K562 (cell line): Measurements from ENCODE around the gene TFCP2. TPM values are rescaled to one million over a fixed set of nuclear protein-coding genes. Genes with fewer than 3 reads are reported as not detected.
A peak's percentile ranks its signal among the peaks of the same experiment; 100 is the strongest.

ENCODE experiments used
- CBX1 ChIP-seq: sonication (generic); IDR thresholded peaks from 2 replicates; pipeline ENCODE4 v1.6.1; 2016; ENCODE audit warnings: antibody characterized with exemption, low read depth, mild to moderate bottlenecking
- GATAD2A ChIP-seq: fragments of 450-650 bp; IDR thresholded peaks from 2 replicates; pipeline ENCODE4 v1.6.1; 2017
- NEUROD1 ChIP-seq: fragments of 150-350 bp; IDR thresholded peaks from 2 replicates; pipeline ENCODE4 v1.6.1; 2014; ENCODE audit warnings: borderline replicate concordance, low read length, low read depth; ENCODE audit not compliant: partially characterized antibody
- RBFOX2 ChIP-seq: fragments of 200-400 bp; formaldehyde crosslinking; IDR thresholded peaks from 2 replicates; pipeline ENCODE4 v1.6.1; 2017; ENCODE audit warnings: low read depth, mild to moderate bottlenecking, low read length, moderate library complexity
- SAFB ChIP-seq: fragments of 200-400 bp; formaldehyde crosslinking; IDR thresholded peaks from 2 replicates; pipeline ENCODE4 v1.6.1; 2017; ENCODE audit warnings: low read depth, low read length, borderline replicate concordance
- SMARCB1 ChIP-seq: IDR thresholded peaks from 2 replicates; pipeline ENCODE4 v1.6.1; 2011; ENCODE audit warnings: improper control_type of control experiment, low read depth; ENCODE audit not compliant: insufficient read length
- ZFX ChIP-seq: sonication (generic); formaldehyde crosslinking; IDR thresholded peaks from 2 replicates; pipeline ENCODE4 v1.8.0; 2022; ENCODE audit warnings: mild to moderate bottlenecking, missing genetic modification reagents, moderate library complexity
- ZNF79 ChIP-seq: fragments of 250-450 bp; sonication (Bioruptor Pico); IDR thresholded peaks from 2 replicates; pipeline ENCODE4 v1.4.0; 2020; ENCODE audit warnings: low read depth, mild to moderate bottlenecking, moderate library complexity
- polyA plus RNA-seq, 8 experiments: library from polyadenylated mRNA; depleted of rRNA in 4 of 8; stranded (reverse) in 5 of 8; unstranded in 3 of 8; fragments of >200 nt; fragmentation: Nextera tagmentation in 2 of 8; fragmentation: Illumina TruSeq in 1 of 8; extraction: Ambion mirVana in 2 of 8; extraction: Trizol in 1 of 8; gene quantifications; 2 replicates each; pipeline versions ENCODE4 v1.2.1 to v1.2.3, GENCODE V29; 2011 to 2014; ENCODE audit warnings: inconsistent platforms in 1 of 8, missing spikeins in 1 of 8
- total RNA-seq, 7 experiments: library from RNA; depleted of rRNA in 6 of 7; stranded (reverse); fragments of >200 nt in 6 of 7; fragmentation: Illumina TruSeq in 2 of 7; extraction: Trizol in 2 of 7; gene quantifications; 2 replicates each; pipeline versions ENCODE4 v1.2.1 to v1.2.3, GENCODE V29; 2011 to 2021; ENCODE audit warnings: low replicate concordance in 1 of 7
- TF ChIP-seq, protein P1 (sequence below), 2 experiments: IDR thresholded peaks; 2 replicates each; pipeline ENCODE4 v1.6.1; 2012; ENCODE audit warnings: improper control_type of control experiment in 2 of 2, low read depth in 2 of 2, low read length in 2 of 2, borderline replicate concordance in 1 of 2
- TF ChIP-seq, protein P2 (sequence below): conservative IDR thresholded peaks from 2 replicates; pipeline ENCODE4 v1.6.1; 2011; ENCODE audit warnings: low read depth, mild to moderate bottlenecking, low read length; ENCODE audit not compliant: control insufficient read depth
- TF ChIP-seq, protein P3 (sequence below): fragments of 250-450 bp; sonication (Bioruptor Pico); IDR thresholded peaks from 2 replicates; pipeline ENCODE4 v1.8.0; 2022; ENCODE audit warnings: inconsistent platforms, mild to moderate bottlenecking, moderate library complexity, borderline replicate concordance
- TF ChIP-seq, protein P4 (sequence below): fragments of 450-650 bp; conservative IDR thresholded peaks from 2 replicates; pipeline ENCODE4 v1.6.1; 2016; ENCODE audit warnings: missing genetic modification characterization, low read depth, mild to moderate bottlenecking, control low read depth, missing compliant biosample characterization
- TF ChIP-seq, protein P5 (sequence below): sonication (generic); formaldehyde crosslinking; IDR thresholded peaks from 2 replicates; pipeline ENCODE4 v1.8.0; 2022; ENCODE audit warnings: missing genetic modification reagents, mild to moderate bottlenecking, moderate library complexity, borderline replicate concordance
- TF ChIP-seq, protein P6 (sequence below): fragments of 150-350 bp; IDR thresholded peaks from 2 replicates; pipeline ENCODE4 v1.6.1; 2014; ENCODE audit warnings: low read depth, mild to moderate bottlenecking, low read length, borderline replicate concordance

TFCP2 gene
- total and polyA plus RNA-seq, 9 of the 15 experiments (the other 6 are each of a cell fraction or from before 2014, with no cell fraction given) = 8.0 to 38.9 (median 19.3) TPM

DNA sequence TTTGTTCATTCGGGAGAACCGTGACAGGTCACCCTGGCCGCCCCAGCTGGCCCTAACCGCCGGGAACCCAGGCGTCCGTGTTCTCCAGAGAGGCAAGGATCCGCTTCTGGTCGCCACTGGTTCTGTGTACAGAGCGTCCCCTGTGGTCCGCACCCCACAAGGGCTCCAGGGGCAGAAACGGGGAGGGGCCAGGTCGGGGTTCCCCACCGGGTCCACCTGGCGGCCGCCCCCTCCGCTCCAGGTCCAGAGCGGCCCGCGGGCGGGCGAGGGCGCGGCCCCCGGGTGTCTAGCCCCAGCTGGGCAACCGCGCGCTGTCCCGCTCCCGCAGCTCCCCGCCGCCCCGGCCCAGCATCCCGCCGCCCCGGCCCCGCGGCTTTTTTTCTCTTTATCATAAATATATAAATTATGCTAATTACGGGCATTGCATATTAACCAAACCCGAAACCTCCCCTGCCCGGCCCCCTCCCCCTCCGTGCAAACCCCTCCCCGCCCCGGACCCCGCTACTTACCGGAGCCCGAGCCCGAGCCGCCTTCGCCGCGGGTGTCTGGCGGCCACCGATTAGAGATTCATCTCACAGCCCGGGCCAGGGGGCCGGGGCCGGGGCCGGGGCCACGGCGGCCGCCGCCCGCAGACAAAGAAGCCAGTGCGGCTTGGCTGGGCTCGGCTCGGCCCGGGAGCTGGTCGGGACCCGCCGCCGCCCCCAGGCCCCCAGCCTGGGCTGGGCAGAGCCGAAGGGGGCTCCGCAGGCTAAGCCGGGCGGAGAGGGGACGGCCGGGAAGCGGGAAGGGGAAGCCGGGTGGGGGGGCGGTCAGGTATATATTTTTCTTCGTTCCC, 44.4 kb upstream of the TFCP2 start (continued):
- TF ChIP-seq NEUROD1 = no peak
- TF ChIP-seq, protein P1, sequence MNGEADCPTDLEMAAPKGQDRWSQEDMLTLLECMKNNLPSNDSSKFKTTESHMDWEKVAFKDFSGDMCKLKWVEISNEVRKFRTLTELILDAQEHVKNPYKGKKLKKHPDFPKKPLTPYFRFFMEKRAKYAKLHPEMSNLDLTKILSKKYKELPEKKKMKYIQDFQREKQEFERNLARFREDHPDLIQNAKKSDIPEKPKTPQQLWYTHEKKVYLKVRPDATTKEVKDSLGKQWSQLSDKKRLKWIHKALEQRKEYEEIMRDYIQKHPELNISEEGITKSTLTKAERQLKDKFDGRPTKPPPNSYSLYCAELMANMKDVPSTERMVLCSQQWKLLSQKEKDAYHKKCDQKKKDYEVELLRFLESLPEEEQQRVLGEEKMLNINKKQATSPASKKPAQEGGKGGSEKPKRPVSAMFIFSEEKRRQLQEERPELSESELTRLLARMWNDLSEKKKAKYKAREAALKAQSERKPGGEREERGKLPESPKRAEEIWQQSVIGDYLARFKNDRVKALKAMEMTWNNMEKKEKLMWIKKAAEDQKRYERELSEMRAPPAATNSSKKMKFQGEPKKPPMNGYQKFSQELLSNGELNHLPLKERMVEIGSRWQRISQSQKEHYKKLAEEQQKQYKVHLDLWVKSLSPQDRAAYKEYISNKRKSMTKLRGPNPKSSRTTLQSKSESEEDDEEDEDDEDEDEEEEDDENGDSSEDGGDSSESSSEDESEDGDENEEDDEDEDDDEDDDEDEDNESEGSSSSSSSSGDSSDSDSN (IDR thresholded peaks at IDR 0.05; ENCODE audit: borderline replicate concordance in 1 of 2, low read depth in 2 of 2, low read length in 2 of 2) = peak; percentile 37 to 61; a peak in 3 of 4 replicates
- TF ChIP-seq, protein P2, sequence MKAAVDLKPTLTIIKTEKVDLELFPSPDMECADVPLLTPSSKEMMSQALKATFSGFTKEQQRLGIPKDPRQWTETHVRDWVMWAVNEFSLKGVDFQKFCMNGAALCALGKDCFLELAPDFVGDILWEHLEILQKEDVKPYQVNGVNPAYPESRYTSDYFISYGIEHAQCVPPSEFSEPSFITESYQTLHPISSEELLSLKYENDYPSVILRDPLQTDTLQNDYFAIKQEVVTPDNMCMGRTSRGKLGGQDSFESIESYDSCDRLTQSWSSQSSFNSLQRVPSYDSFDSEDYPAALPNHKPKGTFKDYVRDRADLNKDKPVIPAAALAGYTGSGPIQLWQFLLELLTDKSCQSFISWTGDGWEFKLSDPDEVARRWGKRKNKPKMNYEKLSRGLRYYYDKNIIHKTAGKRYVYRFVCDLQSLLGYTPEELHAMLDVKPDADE = 0 out of 2 replicates have a peak, but pooled peaks have one; percentile 44
- TF ChIP-seq ZFX (CRISPR knock-in tag) = no peak; the same call in 1 of the 2 replicates
- TF ChIP-seq, protein P3, sequence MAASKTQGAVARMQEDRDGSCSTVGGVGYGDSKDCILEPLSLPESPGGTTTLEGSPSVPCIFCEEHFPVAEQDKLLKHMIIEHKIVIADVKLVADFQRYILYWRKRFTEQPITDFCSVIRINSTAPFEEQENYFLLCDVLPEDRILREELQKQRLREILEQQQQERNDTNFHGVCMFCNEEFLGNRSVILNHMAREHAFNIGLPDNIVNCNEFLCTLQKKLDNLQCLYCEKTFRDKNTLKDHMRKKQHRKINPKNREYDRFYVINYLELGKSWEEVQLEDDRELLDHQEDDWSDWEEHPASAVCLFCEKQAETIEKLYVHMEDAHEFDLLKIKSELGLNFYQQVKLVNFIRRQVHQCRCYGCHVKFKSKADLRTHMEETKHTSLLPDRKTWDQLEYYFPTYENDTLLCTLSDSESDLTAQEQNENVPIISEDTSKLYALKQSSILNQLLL (CRISPR knock-in tag) = no peak
- TF ChIP-seq, protein P4, sequence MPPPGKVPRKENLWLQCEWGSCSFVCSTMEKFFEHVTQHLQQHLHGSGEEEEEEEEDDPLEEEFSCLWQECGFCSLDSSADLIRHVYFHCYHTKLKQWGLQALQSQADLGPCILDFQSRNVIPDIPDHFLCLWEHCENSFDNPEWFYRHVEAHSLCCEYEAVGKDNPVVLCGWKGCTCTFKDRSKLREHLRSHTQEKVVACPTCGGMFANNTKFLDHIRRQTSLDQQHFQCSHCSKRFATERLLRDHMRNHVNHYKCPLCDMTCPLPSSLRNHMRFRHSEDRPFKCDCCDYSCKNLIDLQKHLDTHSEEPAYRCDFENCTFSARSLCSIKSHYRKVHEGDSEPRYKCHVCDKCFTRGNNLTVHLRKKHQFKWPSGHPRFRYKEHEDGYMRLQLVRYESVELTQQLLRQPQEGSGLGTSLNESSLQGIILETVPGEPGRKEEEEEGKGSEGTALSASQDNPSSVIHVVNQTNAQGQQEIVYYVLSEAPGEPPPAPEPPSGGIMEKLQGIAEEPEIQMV (tag) = peak; percentile 97
- TF ChIP-seq, protein P5, sequence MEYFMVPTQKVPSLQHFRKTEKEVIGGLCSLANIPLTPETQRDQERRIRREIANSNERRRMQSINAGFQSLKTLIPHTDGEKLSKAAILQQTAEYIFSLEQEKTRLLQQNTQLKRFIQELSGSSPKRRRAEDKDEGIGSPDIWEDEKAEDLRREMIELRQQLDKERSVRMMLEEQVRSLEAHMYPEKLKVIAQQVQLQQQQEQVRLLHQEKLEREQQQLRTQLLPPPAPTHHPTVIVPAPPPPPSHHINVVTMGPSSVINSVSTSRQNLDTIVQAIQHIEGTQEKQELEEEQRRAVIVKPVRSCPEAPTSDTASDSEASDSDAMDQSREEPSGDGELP (CRISPR knock-in tag) = peak; percentile 66; the same call in 1 of the 2 replicates
- TF ChIP-seq ZNF79 (CRISPR knock-in tag) = no peak
- no peak for TF ChIP-seq SMARCB1
- TF ChIP-seq CBX1 = 0 out of 2 replicates have a peak, but pooled peaks have one; percentile 14
- TF ChIP-seq SAFB = no peak
- TF ChIP-seq RBFOX2 = peak; percentile 63
- TF ChIP-seq, protein P6, sequence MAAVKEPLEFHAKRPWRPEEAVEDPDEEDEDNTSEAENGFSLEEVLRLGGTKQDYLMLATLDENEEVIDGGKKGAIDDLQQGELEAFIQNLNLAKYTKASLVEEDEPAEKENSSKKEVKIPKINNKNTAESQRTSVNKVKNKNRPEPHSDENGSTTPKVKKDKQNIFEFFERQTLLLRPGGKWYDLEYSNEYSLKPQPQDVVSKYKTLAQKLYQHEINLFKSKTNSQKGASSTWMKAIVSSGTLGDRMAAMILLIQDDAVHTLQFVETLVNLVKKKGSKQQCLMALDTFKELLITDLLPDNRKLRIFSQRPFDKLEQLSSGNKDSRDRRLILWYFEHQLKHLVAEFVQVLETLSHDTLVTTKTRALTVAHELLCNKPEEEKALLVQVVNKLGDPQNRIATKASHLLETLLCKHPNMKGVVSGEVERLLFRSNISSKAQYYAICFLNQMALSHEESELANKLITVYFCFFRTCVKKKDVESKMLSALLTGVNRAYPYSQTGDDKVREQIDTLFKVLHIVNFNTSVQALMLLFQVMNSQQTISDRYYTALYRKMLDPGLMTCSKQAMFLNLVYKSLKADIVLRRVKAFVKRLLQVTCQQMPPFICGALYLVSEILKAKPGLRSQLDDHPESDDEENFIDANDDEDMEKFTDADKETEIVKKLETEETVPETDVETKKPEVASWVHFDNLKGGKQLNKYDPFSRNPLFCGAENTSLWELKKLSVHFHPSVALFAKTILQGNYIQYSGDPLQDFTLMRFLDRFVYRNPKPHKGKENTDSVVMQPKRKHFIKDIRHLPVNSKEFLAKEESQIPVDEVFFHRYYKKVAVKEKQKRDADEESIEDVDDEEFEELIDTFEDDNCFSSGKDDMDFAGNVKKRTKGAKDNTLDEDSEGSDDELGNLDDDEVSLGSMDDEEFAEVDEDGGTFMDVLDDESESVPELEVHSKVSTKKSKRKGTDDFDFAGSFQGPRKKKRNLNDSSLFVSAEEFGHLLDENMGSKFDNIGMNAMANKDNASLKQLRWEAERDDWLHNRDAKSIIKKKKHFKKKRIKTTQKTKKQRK = no peak
- peak; percentile 82 for TF ChIP-seq GATAD2A
